Endothelial cell of umbilical vein (primary cell): ENCODE data around the gene LRRC52.

Experiments used
- POLR2A ChIP-seq: IDR thresholded peaks from 2 replicates; pipeline ENCODE4 v1.6.1; 2012; ENCODE audit warnings: low read depth, mild to moderate bottlenecking, control low read depth, low read length
- POLR2AphosphoS5 ChIP-seq: IDR thresholded peaks from 2 replicates; pipeline ENCODE4 v1.6.1; 2012; ENCODE audit warnings: low read depth, mild to moderate bottlenecking, control low read depth, low read length, moderate library complexity; ENCODE audit not compliant: insufficient read depth
- TF ChIP-seq, protein P1 (sequence below), 2 donors: IDR thresholded peaks; 1 replicate in 1 of 2; 2 replicates in 1 of 2; pipeline ENCODE4 v1.5.1; 2011; ENCODE audit warnings: low read length in 2 of 2, mild to moderate bottlenecking in 2 of 2, moderate library complexity in 2 of 2, control low read depth in 1 of 2, inconsistent platforms in 1 of 2, low read depth in 1 of 2; ENCODE audit not compliant: insufficient read depth in 1 of 2; ENCODE audit errors: extremely low read depth in 1 of 2

DNA sequence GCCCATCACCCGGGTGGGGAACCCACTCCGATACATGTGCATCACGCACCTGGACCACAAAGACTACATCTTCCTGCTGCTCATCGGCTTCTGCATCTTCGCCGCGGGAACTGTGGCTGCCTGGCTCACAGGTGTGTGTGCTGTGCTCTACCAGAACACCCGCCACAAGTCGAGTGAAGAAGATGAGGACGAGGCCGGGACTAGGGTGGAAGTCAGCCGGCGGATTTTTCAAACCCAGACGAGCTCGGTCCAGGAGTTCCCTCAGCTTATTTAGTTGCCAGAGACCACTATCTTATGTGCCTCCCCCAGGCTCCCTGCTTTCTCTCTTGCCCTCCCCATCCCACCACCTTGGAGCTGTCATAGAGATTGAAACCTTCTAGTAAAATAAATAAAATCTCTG, 19.8 kb downstream of the LRRC52 start:
- TF ChIP-seq, protein P1, sequence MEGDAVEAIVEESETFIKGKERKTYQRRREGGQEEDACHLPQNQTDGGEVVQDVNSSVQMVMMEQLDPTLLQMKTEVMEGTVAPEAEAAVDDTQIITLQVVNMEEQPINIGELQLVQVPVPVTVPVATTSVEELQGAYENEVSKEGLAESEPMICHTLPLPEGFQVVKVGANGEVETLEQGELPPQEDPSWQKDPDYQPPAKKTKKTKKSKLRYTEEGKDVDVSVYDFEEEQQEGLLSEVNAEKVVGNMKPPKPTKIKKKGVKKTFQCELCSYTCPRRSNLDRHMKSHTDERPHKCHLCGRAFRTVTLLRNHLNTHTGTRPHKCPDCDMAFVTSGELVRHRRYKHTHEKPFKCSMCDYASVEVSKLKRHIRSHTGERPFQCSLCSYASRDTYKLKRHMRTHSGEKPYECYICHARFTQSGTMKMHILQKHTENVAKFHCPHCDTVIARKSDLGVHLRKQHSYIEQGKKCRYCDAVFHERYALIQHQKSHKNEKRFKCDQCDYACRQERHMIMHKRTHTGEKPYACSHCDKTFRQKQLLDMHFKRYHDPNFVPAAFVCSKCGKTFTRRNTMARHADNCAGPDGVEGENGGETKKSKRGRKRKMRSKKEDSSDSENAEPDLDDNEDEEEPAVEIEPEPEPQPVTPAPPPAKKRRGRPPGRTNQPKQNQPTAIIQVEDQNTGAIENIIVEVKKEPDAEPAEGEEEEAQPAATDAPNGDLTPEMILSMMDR (IDR thresholded peaks at IDR 0.05; ENCODE audit: extremely low read depth in 1 of 2, insufficient read depth in 1 of 2, low read depth in 1 of 2, low read length in 2 of 2), result no peak
- TF ChIP-seq POLR2AphosphoS5, result no peak
- TF ChIP-seq POLR2A, result no peak
